HEK293 (cell line): ENCODE results near the gene TRIM46.

Experiments
- CTCF ChIP-seq: fragments of 450-650 bp; formaldehyde crosslinking; IDR thresholded peaks from 2 replicates; pipeline ENCODE4 v1.5.1; 2016; ENCODE audit warnings: missing biosample characterization, missing genetic modification characterization
- PATZ1 ChIP-seq: fragments of 450-650 bp; formaldehyde crosslinking; IDR thresholded peaks from 2 replicates; pipeline ENCODE4 v1.5.1; 2016; ENCODE audit warnings: missing biosample characterization, missing genetic modification characterization
- ZBTB11 ChIP-seq: fragments of 450-650 bp; formaldehyde crosslinking; conservative IDR thresholded peaks from 2 replicates; pipeline ENCODE4 v1.5.1; 2016; ENCODE audit warnings: low read depth, missing biosample characterization, missing genetic modification characterization
- ZNF169 ChIP-seq: fragments of 450-650 bp; formaldehyde crosslinking; IDR thresholded peaks from 2 replicates; pipeline ENCODE4 v1.5.1; 2016; ENCODE audit warnings: missing biosample characterization, missing genetic modification characterization
- ZNF324 ChIP-seq: fragments of 450-650 bp; formaldehyde crosslinking; IDR thresholded peaks from 2 replicates; pipeline ENCODE4 v1.5.1; 2016; ENCODE audit warnings: missing biosample characterization, missing genetic modification characterization
- ZNF391 ChIP-seq: fragments of 450-650 bp; formaldehyde crosslinking; IDR thresholded peaks from 2 replicates; pipeline ENCODE4 v1.5.1; 2016; ENCODE audit warnings: low read depth, missing biosample characterization, missing genetic modification characterization, borderline replicate concordance
- ZNF514 ChIP-seq: fragments of 450-650 bp; formaldehyde crosslinking; IDR thresholded peaks from 2 replicates; pipeline ENCODE4 v1.5.1; 2016; ENCODE audit warnings: missing biosample characterization, missing genetic modification characterization
- ZNF776 ChIP-seq: fragments of 450-650 bp; formaldehyde crosslinking; IDR thresholded peaks from 2 replicates; pipeline ENCODE4 v1.5.0; 2017; ENCODE audit warnings: missing biosample characterization, missing genetic modification characterization, borderline replicate concordance

GRCh38 chr1:155166471-155167165 is 7.0 kb upstream of the TRIM46 start:
- TF ChIP-seq PATZ1 (tag by site-specific recombination) = no peak
- no peak for TF ChIP-seq ZNF776
- TF ChIP-seq CTCF = no peak
- no peak for TF ChIP-seq ZBTB11
- no peak for TF ChIP-seq ZNF514
- TF ChIP-seq ZNF324 = no peak
- TF ChIP-seq ZNF169 (tag by site-specific recombination) = no peak
- no peak for TF ChIP-seq ZNF391 (tag by site-specific recombination)
